CD8-positive, alpha-beta memory T cell (primary cell): ENCODE results near the gene SPSB1. TPM values are rescaled to one million over a fixed set of nuclear protein-coding genes. Genes with fewer than 3 reads are reported as not detected.
A peak's percentile ranks its signal among the peaks of the same experiment; 100 is the strongest.

Experiments used
- CTCF ChIA-PET: fragments of 350-600 bp; sonication (Branson Sonifier 250); formaldehyde crosslinking; loops from one replicate; lab custom pipeline; 2021; ENCODE audit warnings: antibody characterized with exemption; lab: Charles Lee
- POLR2A ChIA-PET: fragments of 350-600 bp; sonication (Branson Sonifier 250); formaldehyde crosslinking; loops from one replicate; lab custom pipeline; 2021; ENCODE audit warnings: antibody characterized with exemption; lab: Charles Lee
- DNase-seq, 5 donors: peaks; one replicate each; pipeline versions ENCODE4 v3.0.0 to v3.0.0-alpha.2; 2020 to 2022; ENCODE audit warnings: mixed read lengths in 1 of 5
- H3K27ac ChIP-seq: one replicate; pipeline ENCODE4 v1.7.0; 2013; ENCODE audit warnings: low read depth, mild to moderate bottlenecking, low read length, moderate library complexity
- H3K27me3 ChIP-seq: 2 replicates; pipeline ENCODE4 v1.7.0; 2013; ENCODE audit warnings: low read length, mild to moderate bottlenecking; ENCODE audit not compliant: insufficient read depth, poor library complexity, severe bottlenecking
- H3K36me3 ChIP-seq: 2 replicates; pipeline ENCODE4 v1.7.0; 2013; ENCODE audit warnings: mild to moderate bottlenecking, low read length, moderate library complexity; ENCODE audit not compliant: insufficient read depth
- H3K4me1 ChIP-seq: 2 replicates; pipeline ENCODE4 v1.7.0; 2013; ENCODE audit warnings: mild to moderate bottlenecking, low read length, moderate library complexity; ENCODE audit not compliant: insufficient read depth
- H3K4me3 ChIP-seq: 2 replicates; pipeline ENCODE4 v1.7.0; 2013; ENCODE audit warnings: mild to moderate bottlenecking, low read length
- H3K9me3 ChIP-seq: 2 replicates; pipeline ENCODE4 v1.7.0; 2013; ENCODE audit warnings: mild to moderate bottlenecking, low read length
- H3K27ac Mint-ChIP-seq, 8 donors: one replicate each; pipeline ENCODE4 v1.8.0; 2020 to 2021; ENCODE audit warnings: mixed read lengths in 8 of 8, mild to moderate bottlenecking in 6 of 8, inconsistent platforms in 3 of 8, moderate library complexity in 3 of 8
- H3K27me3 Mint-ChIP-seq, 2 donors: one replicate each; pipeline ENCODE4 v1.8.0; 2020 to 2021; ENCODE audit warnings: mixed read lengths in 2 of 2, mild to moderate bottlenecking in 1 of 2, moderate library complexity in 1 of 2
- H3K36me3 Mint-ChIP-seq, 3 donors: one replicate each; pipeline ENCODE4 v1.8.0; 2020 to 2021; ENCODE audit warnings: mixed read lengths in 3 of 3, inconsistent platforms in 1 of 3, mild to moderate bottlenecking in 1 of 3
- H3K4me1 Mint-ChIP-seq, 3 donors: one replicate each; pipeline ENCODE4 v1.8.0; 2020 to 2021; ENCODE audit warnings: mixed read lengths in 3 of 3, inconsistent platforms in 1 of 3, mild to moderate bottlenecking in 1 of 3
- H3K4me3 Mint-ChIP-seq, 7 donors: one replicate each; pipeline ENCODE4 v1.8.0; 2020 to 2021; ENCODE audit warnings: mixed read lengths in 7 of 7, mild to moderate bottlenecking in 6 of 7, moderate library complexity in 4 of 7, inconsistent platforms in 2 of 7
- H3K9me3 Mint-ChIP-seq, 5 donors: one replicate each; pipeline ENCODE4 v1.8.0; 2020 to 2022; ENCODE audit warnings: mixed read lengths in 5 of 5, mild to moderate bottlenecking in 3 of 5, moderate library complexity in 2 of 5, inconsistent platforms in 1 of 5
- polyA plus RNA-seq: library from polyadenylated mRNA; unstranded; fragments of 300-500 nt; fragmentation: Illumina TruSeq; gene quantifications from one replicate; pipeline ENCODE4 v1.2.3, GENCODE V29; 2021
- total RNA-seq, 2 experiments: library from RNA; stranded (reverse); gene quantifications; one replicate each; pipeline ENCODE4 v1.2.3, GENCODE V29; 2021

The SPSB1 gene
- total and polyA plus RNA-seq, 3 experiments from 2014 or later, result 0.92 to 2.8 (median 1.2) TPM

DNA sequence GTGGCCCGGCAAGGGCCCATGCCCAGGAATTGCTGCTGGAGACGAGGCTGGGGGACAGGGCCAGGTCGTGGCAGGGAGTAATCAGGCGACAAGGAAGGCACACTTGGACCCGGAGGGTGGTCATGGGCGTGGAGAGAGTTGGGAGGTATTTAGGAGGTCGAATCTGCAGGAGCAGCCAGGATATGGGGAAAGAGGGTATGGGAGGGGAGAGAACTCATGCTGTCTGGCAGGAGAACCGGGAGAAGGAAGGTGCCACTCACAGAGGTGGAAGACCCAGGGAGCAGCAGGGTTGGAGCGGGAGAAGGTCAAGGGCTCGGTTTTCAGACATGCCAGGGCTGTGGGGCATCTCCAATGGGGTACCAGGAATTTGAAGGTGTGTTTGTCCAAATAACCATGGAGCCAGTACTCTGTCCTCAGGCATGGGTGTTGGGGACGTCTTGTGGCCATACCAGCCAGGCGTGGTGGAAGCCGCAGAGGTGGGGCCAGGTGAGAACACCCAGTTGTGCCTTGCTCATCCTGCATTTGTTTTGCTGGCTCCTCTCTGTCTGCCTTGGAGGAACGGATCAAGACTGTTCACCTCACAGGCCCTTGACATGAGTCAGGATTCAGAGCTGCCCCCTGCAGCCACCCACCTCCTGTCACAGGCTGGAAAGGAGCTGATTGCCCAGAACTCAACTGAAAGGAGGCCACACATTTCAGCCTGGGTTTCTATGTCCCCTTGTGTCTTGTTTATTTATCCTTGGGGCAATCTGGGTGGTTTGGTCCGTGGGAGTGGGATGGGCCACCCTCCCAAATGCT lies 111.6 kb downstream of the SPSB1 start:
- no peaks in the 10 kb centered on the region for H3K36me3 ChIP-seq
- Mint-ChIP-seq H3K36me3 (no peaks in the 10 kb centered on the region), H3K9me3 (peaks cover 0 to 2% (median 0%) of the 10 kb centered on the region in 5 donors), H3K27ac (peak overlapping the region in 1 of 8 donors; percentile 9), H3K4me3 (no peak overlapping the region), H3K4me1 (peaks cover 0 to 6% (median 4%) of the 10 kb centered on the region in 3 donors), H3K27me3 (peaks cover 0 to 3% of the 10 kb centered on the region in 2 donors)
- H3K9me3 ChIP-seq, result no peaks in the 10 kb centered on the region
- H3K27me3 ChIP-seq, result no peaks in the 10 kb centered on the region
- ChIA-PET POLR2A (no interaction called here), CTCF (interaction anchor here (1.7 kb wide), 1 partner anchor 51 kb away, joined by 3 read pairs; no protein-coding TSS in a partner anchor)
- H3K27ac ChIP-seq, result no peak overlapping the region
- H3K4me1 ChIP-seq, result peaks cover 8% of the 10 kb centered on the region
- DNase-seq, result no peak
- H3K4me3 ChIP-seq, result no peak overlapping the region

DNA sequence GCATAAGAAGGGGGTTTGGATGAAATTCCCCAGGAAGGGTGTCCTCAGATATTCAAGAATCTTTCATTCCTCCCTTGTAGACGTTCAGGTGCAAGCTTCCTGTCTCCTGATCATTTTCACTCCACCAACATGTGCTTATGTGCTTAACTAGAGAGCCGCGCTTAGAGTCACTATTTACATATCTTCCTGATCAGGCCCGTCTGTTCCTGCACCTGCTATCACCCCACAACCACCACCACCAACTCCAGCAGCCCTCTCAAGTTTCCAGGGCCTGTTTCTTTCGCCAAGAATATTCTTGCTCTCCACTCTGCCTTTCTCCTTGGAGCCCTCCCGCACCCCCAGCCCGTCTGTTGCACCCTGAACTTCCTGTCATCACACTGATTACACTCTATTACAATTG lies 113.4 kb downstream of the SPSB1 start:
- Mint-ChIP-seq H3K27me3 (peaks cover 0 to 3% of the 10 kb centered on the region in 2 donors), H3K36me3 (no peaks in the 10 kb centered on the region), H3K27ac (no peak overlapping the region), H3K9me3 (peaks cover 0 to 2% (median 0%) of the 10 kb centered on the region in 5 donors), H3K4me3 (no peak overlapping the region), H3K4me1 (peaks cover 0 to 5% (median 4%) of the 10 kb centered on the region in 3 donors)
- ChIA-PET CTCF (interaction anchor here (1.7 kb wide), 1 partner anchor 49 kb away, joined by 3 read pairs; no protein-coding TSS in a partner anchor), POLR2A (no interaction called here)
- Histone ChIP-seq H3K27me3 (no peaks in the 10 kb centered on the region), H3K27ac (no peak overlapping the region), H3K36me3 (no peaks in the 10 kb centered on the region), H3K9me3 (no peaks in the 10 kb centered on the region), H3K4me3 (no peak overlapping the region), H3K4me1 (peaks cover 3% of the 10 kb centered on the region)
- DNase-seq, result no peak

DNA sequence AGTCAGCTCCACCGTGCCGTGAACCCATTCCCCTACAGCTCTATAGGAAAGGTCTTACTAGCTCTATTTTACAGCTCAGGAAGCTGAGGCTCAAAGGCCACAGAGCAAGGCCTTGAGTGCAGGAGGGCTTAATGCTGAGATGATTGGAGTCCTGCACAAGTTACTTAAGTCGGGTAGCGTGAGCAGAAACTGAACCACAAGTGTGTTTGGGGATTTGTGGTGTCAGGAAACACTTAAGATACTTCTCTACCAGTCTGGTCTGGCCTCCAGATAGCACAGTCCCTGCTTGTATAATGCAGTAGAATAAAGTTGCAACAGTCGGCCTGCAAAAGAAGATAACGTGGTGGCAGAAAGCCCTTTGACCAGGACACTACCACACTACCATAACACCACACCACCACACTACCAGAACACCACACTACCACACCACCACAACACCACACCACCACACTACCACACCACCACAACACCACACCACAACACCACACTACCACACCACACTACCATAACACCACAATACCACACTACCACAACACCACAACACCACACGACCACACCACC lies 118.1 kb downstream of the SPSB1 start:
- CTCF ChIA-PET, result no interaction called here

DNA sequence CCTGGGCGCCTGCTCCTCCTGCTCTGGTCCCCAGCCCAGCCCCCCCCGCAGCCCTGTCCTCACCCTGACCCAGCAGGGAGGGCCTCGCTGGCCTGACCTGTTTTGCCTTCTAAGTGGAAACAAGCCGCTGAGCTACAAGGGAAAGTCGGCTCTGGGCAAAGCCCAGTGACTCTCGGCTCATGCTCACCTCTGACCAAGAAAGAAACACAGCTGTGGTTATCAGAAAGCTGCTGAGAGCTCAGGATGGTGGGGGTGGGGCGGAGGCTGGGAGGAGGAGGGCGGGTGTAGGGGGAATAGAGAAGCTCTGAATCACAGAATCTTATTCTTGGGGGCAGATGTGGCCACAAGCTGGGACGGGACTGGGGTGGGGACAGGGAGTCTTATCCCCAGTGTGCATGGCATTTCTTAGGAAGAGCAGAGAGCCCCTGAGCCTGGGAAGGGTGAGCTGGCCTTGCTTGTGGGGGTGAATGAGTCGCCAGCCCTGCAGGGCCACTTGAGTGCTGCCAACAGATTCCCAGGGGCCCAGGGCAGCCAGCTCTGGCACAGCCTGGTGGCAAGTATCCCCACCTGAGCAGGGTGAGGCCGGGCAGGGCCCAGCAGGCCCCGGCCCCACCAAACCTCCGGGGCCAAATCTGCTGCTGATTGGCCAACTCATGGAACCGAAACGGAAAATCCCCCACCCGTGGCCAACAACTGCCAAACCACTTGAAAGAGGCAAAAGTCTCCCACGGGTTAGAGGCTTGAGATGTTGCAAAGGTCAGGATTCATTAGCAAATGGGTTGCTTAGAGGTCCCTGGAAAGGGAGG lies 120.6 kb downstream of the SPSB1 start:
- peak overlapping the region; percentile 55 for H3K4me3 ChIP-seq
- Mint-ChIP-seq H3K4me1 (peaks cover 39 to 54% (median 51%) of the 10 kb centered on the region in 3 donors), H3K36me3 (no peaks in the 10 kb centered on the region), H3K27me3 (peaks cover 5 to 6% of the 10 kb centered on the region in 2 donors), H3K4me3 (peak overlapping the region; percentile 38 to 85 (median 63)), H3K9me3 (no peaks in the 10 kb centered on the region), H3K27ac (peak overlapping the region in 3 of 8 donors; percentile 23 to 56 (median 55))
- no peaks in the 10 kb centered on the region for H3K36me3 ChIP-seq
- H3K4me1 ChIP-seq, result peaks cover 36% of the 10 kb centered on the region
- H3K27ac ChIP-seq, result no peak overlapping the region
- no peaks in the 10 kb centered on the region for H3K9me3 ChIP-seq
- ChIA-PET POLR2A (interaction anchor here (0.6 kb wide), 1 partner anchor 247 kb away, joined by 3 read pairs; no protein-coding TSS in a partner anchor), CTCF (interaction anchor here (1.0 to 1.5 kb wide), 4 partner anchors 9 to 77 kb away, joined by 3 to 6 read pairs (median 4); no protein-coding TSS in a partner anchor)
- DNase-seq, result peak in 3 of 5 donors; percentile 16 to 51 (median 37)
- no peaks in the 10 kb centered on the region for H3K27me3 ChIP-seq

More for the DNA sequence above, 118.1 kb downstream of the SPSB1 start:
- Mint-ChIP-seq H3K4me3 (peak overlapping the region in 5 of 7 donors; percentile 0 to 47 (median 2)), H3K27me3 (peaks cover 0 to 2% of the 10 kb centered on the region in 2 donors), H3K9me3 (no peaks in the 10 kb centered on the region), H3K4me1 (peaks cover 19 to 32% (median 32%) of the 10 kb centered on the region in 3 donors), H3K36me3 (no peaks in the 10 kb centered on the region), H3K27ac (peak overlapping the region in 7 of 8 donors; percentile 1 to 81 (median 67))
- no peaks in the 10 kb centered on the region for H3K9me3 ChIP-seq
- no peak overlapping the region for H3K27ac ChIP-seq
- no peak overlapping the region for H3K4me3 ChIP-seq
- no peaks in the 10 kb centered on the region for H3K27me3 ChIP-seq
- peaks cover 21% of the 10 kb centered on the region for H3K4me1 ChIP-seq
- POLR2A ChIA-PET, result no interaction called here
- DNase-seq, result no peak
- no peaks in the 10 kb centered on the region for H3K36me3 ChIP-seq

DNA sequence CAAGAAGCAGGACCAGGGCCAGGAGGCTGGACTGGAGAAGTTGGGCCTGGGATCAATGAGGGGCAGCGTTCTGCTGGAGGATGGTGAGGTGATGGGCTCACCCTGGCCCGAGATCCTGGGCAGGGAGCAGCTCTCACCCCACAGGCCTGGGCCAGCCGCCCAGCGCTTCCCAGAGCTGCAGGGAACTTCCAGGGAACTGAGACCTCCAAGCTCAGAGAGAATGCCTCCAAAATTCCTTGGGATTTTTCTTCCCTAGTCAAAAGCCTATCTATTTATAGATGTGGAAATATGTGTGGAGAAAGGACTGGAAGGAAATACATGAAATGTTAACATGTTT lies 121.2 kb downstream of the SPSB1 start:
- DNase-seq, result no peak
- H3K36me3 ChIP-seq, result no peaks in the 10 kb centered on the region
- no peaks in the 10 kb centered on the region for H3K9me3 Mint-ChIP-seq
- H3K9me3 ChIP-seq, result no peaks in the 10 kb centered on the region
- peak overlapping the region; percentile 55 for H3K4me3 ChIP-seq
- H3K27me3 Mint-ChIP-seq, result peaks cover 5 to 6% of the 10 kb centered on the region in 2 donors
- POLR2A ChIA-PET, result no interaction called here
- peak overlapping the region; percentile 19 to 85 (median 63) for H3K4me3 Mint-ChIP-seq
- peaks cover 39 to 54% (median 52%) of the 10 kb centered on the region in 3 donors for H3K4me1 Mint-ChIP-seq
- H3K27me3 ChIP-seq, result no peaks in the 10 kb centered on the region
- peaks cover 37% of the 10 kb centered on the region for H3K4me1 ChIP-seq
- CTCF ChIA-PET, result no interaction called here
- H3K36me3 Mint-ChIP-seq, result no peaks in the 10 kb centered on the region
- H3K27ac Mint-ChIP-seq, result peak overlapping the region in 3 of 8 donors; percentile 23 to 56 (median 55)
- H3K27ac ChIP-seq, result no peak overlapping the region

DNA sequence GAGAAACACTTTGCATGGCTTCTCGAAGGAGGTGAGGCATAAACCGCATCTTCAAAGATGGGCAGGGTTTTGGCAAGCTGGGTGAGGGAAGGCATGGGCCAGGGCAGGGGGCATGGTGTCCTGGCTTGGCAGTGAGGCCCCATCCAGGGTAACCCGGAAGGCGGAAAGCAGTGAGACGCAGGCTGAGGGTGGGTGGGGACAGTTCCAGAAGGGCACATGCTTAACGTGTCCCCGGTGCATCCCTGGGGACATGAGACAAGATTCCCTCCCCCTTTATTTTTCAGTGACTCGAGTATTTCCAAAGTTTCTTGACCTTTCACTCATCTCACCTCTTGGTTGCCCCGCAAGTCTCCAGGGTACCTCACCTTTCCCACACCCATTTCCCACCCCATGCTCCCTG lies 123.8 kb downstream of the SPSB1 start:
- DNase-seq, result no peak
- Mint-ChIP-seq H3K9me3 (no peaks in the 10 kb centered on the region), H3K27ac (peak overlapping the region in 3 of 8 donors; percentile 11 to 30 (median 18)), H3K4me3 (peak overlapping the region in 6 of 7 donors; percentile 19 to 78 (median 58)), H3K36me3 (no peaks in the 10 kb centered on the region), H3K4me1 (peaks cover 42 to 63% (median 51%) of the 10 kb centered on the region in 3 donors), H3K27me3 (peaks cover 6 to 15% of the 10 kb centered on the region in 2 donors)
- peaks cover 41% of the 10 kb centered on the region for H3K4me1 ChIP-seq
- no peak overlapping the region for H3K4me3 ChIP-seq
- H3K36me3 ChIP-seq, result no peaks in the 10 kb centered on the region
- no peaks in the 10 kb centered on the region for H3K27me3 ChIP-seq
- CTCF ChIA-PET, result no interaction called here
- H3K27ac ChIP-seq, result no peak overlapping the region
- H3K9me3 ChIP-seq, result no peaks in the 10 kb centered on the region
- POLR2A ChIA-PET, result no interaction called here

DNA sequence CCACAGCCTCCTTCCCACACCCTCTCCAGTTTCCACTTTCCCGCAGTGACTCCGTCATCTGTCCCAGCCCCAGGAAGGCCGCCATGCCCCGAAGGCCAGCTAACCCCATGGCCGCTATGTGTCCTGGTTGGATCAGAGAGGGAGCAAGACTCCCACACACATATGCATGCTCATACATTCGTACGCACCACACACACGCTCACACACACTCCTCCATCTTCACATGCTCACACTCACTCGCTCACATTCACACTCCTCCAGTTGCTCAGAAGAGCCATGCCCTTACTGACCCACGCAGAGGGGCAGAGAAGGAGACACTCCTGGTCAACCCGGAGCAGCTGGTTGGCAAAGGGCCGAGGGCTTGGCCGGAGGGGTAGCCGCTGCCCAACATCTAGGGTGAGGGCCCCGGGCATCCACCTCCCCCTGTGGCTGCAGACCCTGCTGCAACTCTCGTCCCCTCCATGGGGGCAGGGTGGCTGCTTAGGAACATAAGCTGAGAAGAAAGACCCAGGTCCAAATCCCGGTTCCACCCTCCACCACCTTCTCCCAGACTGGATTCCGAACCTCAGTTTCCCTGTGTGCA lies 124.3 kb downstream of the SPSB1 start:
- ChIA-PET CTCF (no interaction called here), POLR2A (no interaction called here)
- Histone ChIP-seq H3K4me3 (no peak overlapping the region), H3K27ac (no peak overlapping the region), H3K4me1 (peaks cover 42% of the 10 kb centered on the region), H3K9me3 (no peaks in the 10 kb centered on the region), H3K27me3 (no peaks in the 10 kb centered on the region), H3K36me3 (no peaks in the 10 kb centered on the region)
- H3K9me3 Mint-ChIP-seq, result no peaks in the 10 kb centered on the region
- peaks cover 38 to 60% (median 47%) of the 10 kb centered on the region in 3 donors for H3K4me1 Mint-ChIP-seq
- peak overlapping the region in 4 of 8 donors; percentile 9 to 66 (median 24) for H3K27ac Mint-ChIP-seq
- H3K4me3 Mint-ChIP-seq, result peak overlapping the region in 6 of 7 donors; percentile 19 to 78 (median 54)
- peaks cover 4 to 19% of the 10 kb centered on the region in 2 donors for H3K27me3 Mint-ChIP-seq
- H3K36me3 Mint-ChIP-seq, result no peaks in the 10 kb centered on the region
- DNase-seq, result no peak
